HG03280 (cell line): ENCODE measurements around the gene CHD9NB.

Experiments
- ATAC-seq: cut with Tn5 transposase; IDR thresholded peaks from one replicate; pipeline ENCODE4 v1.9.1; 2021; ENCODE audit warnings: mild to moderate bottlenecking, moderate library complexity; ENCODE audit not compliant: unreplicated experiment

The CHD9NB gene

DNA sequence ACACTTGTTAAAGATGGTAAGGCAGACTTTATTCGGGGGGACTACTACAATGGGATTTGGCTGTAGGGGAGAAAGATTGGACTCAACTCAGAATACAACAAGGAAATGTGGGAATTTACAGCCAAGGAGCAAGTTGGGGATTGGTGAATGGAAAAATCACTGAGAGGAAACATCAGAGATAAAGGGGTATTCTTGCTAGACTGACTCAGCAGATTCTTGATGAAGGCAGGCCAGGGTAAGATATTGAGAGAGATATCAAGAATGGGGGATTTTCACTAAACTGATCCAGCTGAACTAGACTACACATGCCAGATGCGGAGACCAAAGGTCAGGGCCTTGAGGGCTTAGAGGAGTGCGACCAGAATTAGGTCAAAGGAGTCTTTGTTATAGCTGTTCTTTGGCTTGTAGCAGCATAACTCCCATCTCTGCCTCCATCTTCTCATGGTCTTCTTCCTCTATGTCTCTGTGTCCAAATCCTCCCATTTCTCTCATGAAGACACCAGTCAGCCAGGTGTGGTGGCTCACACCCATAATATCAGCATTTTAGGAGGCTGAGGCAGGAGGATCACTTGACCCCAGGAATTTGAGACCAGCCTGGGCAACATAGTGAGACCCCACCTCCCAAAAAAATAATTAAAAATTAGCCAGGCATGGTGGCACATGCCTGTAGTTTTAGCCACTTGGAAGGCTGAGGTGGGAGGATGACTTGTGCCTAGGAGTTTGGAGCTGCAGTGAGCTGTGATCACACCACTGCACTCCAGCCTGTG is 17.3 kb downstream of the CHD9NB start:
- no peak for ATAC-seq

DNA sequence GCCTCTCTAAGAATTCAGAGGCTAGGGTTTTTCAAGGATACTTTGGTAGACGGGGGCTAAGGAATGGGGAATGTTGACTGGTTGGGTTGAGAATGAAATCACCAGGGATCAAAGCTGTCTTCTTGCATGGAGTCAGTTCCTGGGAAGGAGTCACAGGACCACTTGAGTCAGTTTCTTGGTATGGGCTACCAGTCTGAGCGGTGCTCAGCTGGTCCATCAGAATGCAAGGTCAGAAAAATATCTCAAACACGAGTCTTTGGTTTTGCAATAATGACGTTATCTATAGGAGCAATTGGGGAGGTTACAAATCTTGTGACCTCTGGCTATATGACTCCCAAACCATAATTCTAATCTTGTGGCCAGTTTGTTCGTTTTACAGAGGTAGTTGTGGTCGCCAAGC is 18.4 kb downstream of the CHD9NB start:
- no peak for ATAC-seq

DNA sequence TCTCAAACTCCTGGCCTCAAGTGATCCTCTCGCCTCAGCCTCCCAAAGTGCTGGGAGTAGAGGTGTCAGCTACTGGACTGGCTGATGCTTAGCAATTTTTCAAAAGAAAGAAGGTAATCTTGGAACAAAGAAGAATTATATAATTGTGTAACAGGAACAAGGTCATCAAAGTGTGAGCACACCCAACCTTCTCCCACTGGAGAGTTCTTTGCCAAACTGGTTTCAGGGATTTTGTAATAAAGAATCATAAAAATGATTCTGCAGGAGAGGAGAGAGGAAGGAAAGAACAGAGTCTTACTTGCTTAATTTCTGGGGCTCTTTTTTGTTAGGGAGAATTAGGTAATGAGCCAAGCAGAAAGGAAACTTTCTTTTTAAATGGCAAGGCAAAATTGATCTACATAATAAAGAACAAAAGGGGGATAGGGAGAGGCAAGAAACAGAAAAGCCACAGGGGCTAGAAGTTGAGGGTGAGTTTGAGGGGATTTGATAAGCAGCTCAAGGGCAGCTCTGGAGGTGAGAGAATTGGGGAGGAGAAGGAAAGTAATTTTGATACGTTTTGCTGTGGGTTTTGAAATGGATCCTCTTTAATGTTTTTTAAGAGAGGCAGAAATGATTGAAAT is 21.3 kb downstream of the CHD9NB start:
- no peak for ATAC-seq

DNA sequence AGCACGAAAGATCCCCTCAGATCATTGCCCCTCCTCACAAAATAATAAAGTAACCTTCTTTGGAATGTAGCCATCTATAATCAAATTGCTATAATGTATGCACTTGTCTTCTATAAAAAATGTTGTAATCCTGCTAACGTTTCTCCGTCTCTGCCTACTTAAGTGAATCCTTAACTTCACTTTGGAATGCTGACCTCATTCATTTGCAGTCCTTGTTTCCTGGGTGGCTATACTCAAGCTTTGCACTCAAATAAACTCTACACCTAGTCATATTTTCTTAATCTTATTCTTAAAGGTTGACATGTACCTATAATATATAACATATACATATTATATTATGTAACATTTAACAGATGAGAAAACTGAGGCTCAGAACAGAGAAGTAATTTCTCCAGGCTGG is 22.7 kb downstream of the CHD9NB start:
- ATAC-seq = no peak

DNA sequence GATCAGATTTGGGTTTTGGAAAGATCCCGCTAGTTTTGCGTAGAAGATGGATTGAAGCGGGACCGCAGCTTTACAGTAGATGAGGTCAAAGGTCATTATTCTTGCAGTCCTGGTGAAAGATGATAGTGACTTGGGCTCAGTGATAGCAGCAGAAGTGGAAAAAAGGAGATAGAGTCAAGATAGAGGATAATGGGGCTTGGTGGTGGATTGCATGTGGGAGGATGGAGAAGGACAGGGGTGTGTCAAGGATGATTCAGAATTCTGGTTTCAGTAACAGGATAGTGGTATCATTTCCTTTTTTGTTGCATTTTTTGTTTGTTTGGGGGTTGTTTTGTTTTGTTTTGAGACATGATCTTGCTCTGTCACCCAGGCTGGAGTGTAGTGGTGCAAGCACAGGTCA is 28.7 kb downstream of the CHD9NB start:
- no peak for ATAC-seq

DNA sequence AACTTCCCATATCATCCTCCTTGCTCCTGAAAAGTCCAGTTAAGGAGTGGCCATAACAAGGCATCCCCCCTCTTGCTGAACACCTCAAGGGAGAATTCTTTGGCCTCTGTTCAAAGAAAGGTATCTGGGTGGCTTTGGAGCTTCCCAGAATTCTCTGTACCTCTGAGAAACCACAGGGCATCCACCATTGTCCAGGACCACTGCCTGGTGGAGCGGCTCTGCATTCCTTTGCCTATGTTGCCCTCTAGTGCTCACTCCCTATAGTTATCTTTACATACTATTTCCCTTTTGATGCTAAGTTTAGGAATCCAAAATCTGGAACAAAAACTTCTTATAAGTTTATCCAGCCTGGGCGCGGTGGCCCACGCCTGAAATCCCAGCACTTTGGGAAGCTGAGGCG is 30.3 kb downstream of the CHD9NB start:
- ATAC-seq = no peak

DNA sequence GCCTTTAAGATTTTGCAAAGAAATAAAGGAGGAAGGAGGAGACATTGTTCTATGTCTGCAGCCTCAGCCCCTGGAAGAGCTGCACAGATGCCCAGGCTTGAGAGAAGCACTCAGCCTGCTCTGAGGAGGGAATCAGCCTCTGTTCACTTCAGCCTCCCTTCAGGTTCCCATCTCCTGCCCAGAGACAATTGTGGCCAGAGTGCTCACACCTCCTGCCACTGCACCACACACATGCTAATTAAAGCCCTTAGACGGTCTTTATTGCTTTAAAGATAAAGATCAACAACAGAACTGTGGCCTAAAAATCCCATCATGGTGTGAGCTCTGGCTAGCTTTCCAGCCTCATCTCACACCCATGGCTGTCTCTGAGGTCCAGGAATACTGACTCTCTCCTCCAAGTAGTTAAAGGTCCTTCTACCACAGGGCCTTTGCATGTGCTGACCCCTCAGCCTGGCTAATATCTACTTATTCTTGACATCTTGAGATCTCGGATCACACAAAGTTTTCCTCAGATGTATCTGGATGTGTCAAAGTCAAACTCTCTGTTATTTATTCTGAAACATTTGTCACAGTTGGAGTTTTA is 33.8 kb downstream of the CHD9NB start:
- ATAC-seq = no peak

DNA sequence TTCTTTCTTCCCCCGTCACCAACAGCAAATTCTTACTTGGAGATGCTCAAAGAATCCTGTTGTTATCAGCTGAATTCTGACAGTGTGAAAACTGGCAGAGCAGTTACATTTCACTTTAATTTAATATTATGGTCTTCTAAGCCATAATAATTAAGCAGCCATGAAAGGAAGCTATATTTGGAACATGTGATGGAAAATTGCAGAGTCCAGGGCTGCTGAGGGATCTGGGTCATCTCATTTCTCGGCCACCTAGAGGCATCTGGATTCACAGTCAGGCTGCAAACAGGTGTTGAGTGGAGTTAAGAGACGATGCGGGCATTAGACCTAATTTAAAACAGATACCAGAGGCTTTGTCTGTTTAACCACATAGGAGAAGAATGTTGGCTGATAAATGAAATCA is 38.4 kb downstream of the CHD9NB start:
- ATAC-seq = no peak

DNA sequence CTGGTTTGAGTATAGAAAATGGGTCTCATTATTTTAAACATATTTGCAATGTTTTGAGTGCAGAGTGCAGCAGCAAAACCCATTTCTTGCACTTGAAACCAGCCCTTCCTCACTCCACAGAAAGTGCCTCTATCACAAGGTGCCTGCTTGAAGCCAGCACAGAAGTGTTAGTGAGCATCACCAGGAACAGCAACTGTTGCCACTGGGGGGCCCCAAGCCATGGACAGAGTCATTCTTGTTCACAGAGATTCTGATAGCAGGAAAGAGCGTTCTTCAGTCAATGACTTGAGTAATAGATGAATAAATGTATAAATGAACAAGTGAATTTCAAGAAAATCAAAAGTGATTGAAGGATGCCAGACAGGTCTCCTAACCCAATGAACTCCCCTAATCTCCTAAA is 45.6 kb downstream of the CHD9NB start:
- ATAC-seq = no peak

DNA sequence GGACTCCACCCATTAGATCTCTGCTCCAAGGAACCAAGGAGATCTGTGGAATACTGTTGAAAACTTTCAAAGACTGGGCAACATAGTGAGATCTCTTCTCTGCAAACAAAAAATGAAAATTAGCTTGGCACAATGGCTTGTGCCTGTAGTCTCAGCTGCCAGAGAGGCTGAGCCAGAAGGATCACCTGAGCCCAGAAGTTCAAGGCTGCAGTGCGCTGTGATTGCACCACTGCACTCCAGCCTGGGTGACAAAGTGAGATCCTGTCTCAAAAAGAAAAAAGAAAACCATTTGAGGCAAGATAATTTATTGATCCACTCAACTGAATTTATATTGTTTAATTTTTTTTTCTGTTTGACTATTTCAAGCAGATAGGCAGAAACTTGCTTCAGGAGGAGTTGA is 54.8 kb downstream of the CHD9NB start:
- no peak for ATAC-seq

DNA sequence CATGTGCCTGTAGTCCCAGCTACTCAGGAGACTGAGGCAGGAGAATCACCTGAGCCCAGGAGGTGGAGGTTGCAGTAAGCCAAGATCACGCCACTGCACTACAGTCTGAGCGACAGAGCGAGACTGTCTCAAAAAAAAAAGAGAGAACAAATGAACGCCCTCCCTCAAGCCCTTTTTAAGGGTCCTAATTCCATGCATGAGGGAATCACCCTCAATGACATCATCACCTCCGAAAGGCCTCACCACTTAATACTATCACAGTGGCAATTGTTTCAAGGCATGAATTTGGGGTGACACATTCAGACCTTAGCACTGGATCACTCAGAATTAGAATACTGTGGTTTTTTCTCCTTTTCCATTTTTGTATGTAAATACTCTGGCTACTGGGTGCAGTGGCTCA is 57.8 kb downstream of the CHD9NB start:
- ATAC-seq = no peak

DNA sequence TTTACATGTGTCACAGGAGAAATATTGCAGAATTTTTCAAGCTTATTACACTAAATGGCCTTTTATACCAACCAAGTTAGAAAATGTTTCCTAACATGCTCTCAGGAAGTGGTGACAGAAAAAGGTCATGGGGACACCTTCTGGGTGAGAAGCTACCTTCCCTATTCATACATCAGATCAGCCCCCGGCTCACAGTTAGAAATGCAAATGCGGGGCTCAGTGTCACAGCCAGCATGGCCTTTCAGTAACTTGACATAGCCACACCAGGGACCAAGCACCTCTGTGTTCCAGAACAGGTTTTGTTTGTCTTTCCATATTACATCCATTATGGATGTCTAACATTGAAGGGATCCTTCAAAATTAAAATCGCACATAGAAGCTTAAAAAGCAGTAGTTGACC is 59.5 kb downstream of the CHD9NB start:
- no peak for ATAC-seq

DNA sequence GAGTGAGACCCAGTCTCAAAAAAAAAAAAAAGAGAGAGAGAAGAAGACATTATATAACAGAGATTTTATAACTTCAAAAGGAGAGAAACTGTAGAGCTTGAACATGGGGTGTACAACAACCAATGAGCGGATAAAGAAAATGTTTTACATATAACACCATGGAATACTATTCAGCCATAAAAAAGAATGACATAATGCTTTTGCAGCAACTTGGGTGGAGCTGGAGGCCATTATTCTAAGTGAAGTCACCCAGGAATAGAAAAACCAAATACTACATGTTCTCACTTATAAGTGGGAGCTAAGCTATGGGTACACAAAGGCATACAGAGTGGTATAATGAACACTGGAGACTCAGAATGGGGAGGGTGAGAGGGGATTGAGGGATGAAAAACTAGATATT is 61.1 kb downstream of the CHD9NB start:
- no peak for ATAC-seq
